H1 (cell line): ENCODE measurements around the gene DOCK3. TPM values are rescaled to one million over a fixed set of nuclear protein-coding genes. Genes with fewer than 3 reads are reported as not detected.

Source experiments
- ASH2L ChIP-seq: fragments of 200-600, 300-600 bp; sonication (generic); IDR thresholded peaks from one replicate; pipeline ENCODE4 v1.7.1; 2017; ENCODE audit warnings: low read length
- BCL11A ChIP-seq, 2 experiments: IDR thresholded peaks; one replicate each; pipeline ENCODE4 v1.6.1; 2011; ENCODE audit warnings: low read depth in 2 of 2, low read length in 2 of 2, mild to moderate bottlenecking in 2 of 2
- CHD1 ChIP-seq: IDR thresholded peaks from 2 replicates; pipeline ENCODE4 v1.6.1; 2012; ENCODE audit warnings: low read depth, low read length, improper control_type of control experiment
- EZH2 ChIP-seq: fragments of 200-600 bp; sonication (generic); IDR thresholded peaks from 2 replicates; pipeline ENCODE4 v1.7.1; 2012; ENCODE audit warnings: low read depth, mild to moderate bottlenecking, moderate library complexity, low read length, inconsistent platforms; ENCODE audit not compliant: severe bottlenecking
- HDAC2 ChIP-seq, 2 experiments: fragments of 300-600 bp in 1 of 2; sonication (generic) in 1 of 2; IDR thresholded peaks; 2 replicates each; pipeline ENCODE4 v1.6.1; 2011 to 2012; ENCODE audit warnings: low read depth in 2 of 2, low read length in 2 of 2, mild to moderate bottlenecking in 2 of 2, moderate library complexity in 2 of 2, borderline replicate concordance in 1 of 2, inconsistent platforms in 1 of 2
- POLR2AphosphoS5 ChIP-seq: IDR thresholded peaks from 2 replicates; pipeline ENCODE4 v1.6.1; 2011; ENCODE audit warnings: low read depth, low read length
- SP4 ChIP-seq: IDR thresholded peaks from 2 replicates; pipeline ENCODE4 v1.6.1; 2012; ENCODE audit warnings: low read length, inconsistent platforms
- TEAD4 ChIP-seq: IDR thresholded peaks from 2 replicates; pipeline ENCODE4 v1.6.1; 2012; ENCODE audit warnings: low read depth, low read length, inconsistent platforms, mixed read lengths
- polyA plus RNA-seq, 7 experiments: library from polyadenylated mRNA; depleted of rRNA in 3 of 7; stranded (reverse) in 5 of 7; unstranded in 2 of 7; fragments of >200 nt in 5 of 7; fragments of 200-250 nt in 2 of 7; gene quantifications; 1 replicate in 5 of 7; 2 replicates in 1 of 7; 4 replicates in 1 of 7; pipeline versions ENCODE4 v1.2.1 to v1.2.3, GENCODE V29; 2011 to 2013; ENCODE audit warnings: missing spikeins in 2 of 7, mixed read lengths in 2 of 7
- total RNA-seq: library from RNA; stranded (reverse); fragmentation: NEBNext Ultra II Directional; extraction: Animal tissue kit (Norgen Biotek cat#: 25700); gene quantifications from 2 replicates; pipeline ENCODE4 v1.2.1, GENCODE V29; 2021

The DOCK3 gene
- total and polyA plus RNA-seq, 2 of the 8 experiments (the other 6 are each of a cell fraction or from before 2014, with no cell fraction given), result 2.7 to 5.0 TPM

GRCh38 chr3:51340013-51340829 lies 665.5 kb downstream of the DOCK3 start (continued):
- TF ChIP-seq POLR2AphosphoS5, result no peak
- TF ChIP-seq EZH2, result no peak
- no peak for TF ChIP-seq ASH2L
- TF ChIP-seq SP4, result no peak
- no peak for TF ChIP-seq CHD1
- TF ChIP-seq BCL11A (IDR thresholded peaks at IDR 0.05; ENCODE audit: low read depth in 2 of 2, low read length in 2 of 2), result no peak
- TF ChIP-seq TEAD4, result peak; percentile 26; the same call in 1 of the 2 replicates
- no peak for TF ChIP-seq HDAC2 (IDR thresholded peaks at IDR 0.05; ENCODE audit: borderline replicate concordance in 1 of 2, low read depth in 2 of 2, low read length in 2 of 2)
